Lung (tissue), 16 donors: ENCODE results near the gene KYAT1. TPM values are rescaled to one million over a fixed set of nuclear protein-coding genes. Genes with fewer than 3 reads are reported as not detected.
A peak's percentile ranks its signal among the peaks of the same experiment; 100 is the strongest.

ENCODE experiments used
- ATAC-seq: fragments of 200-7000 bp; cut with Tn5 transposase; one replicate; pipeline ENCODE4 v1.9.1; 2020; ENCODE audit warnings: moderate number of reproducible peaks; ENCODE audit not compliant: insufficient read depth, low FRiP score
- DNase-seq, 3 donors: peaks; one replicate each; pipeline ENCODE4 v3.0.0-alpha.2; 2013 to 2017
- H3K27ac ChIP-seq, 2 donors: one replicate each; pipeline ENCODE4 v1.5.1; 2013; ENCODE audit warnings: mild to moderate bottlenecking in 2 of 2, moderate library complexity in 2 of 2, control low read depth in 1 of 2, inconsistent platforms in 1 of 2, low read depth in 1 of 2, low read length in 1 of 2
- H3K27me3 ChIP-seq, 3 donors: one replicate each; pipeline ENCODE4 v1.5.1; 2013; ENCODE audit warnings: low read length in 2 of 3; ENCODE audit not compliant: control insufficient read depth in 3 of 3, insufficient read depth in 3 of 3
- H3K36me3 ChIP-seq, 4 donors: one replicate each; pipeline ENCODE4 v1.5.1; 2013; ENCODE audit warnings: low read length in 4 of 4, mild to moderate bottlenecking in 1 of 4, moderate library complexity in 1 of 4; ENCODE audit not compliant: control insufficient read depth in 4 of 4, insufficient read depth in 4 of 4
- H3K4me1 ChIP-seq, 5 donors: one replicate each; pipeline ENCODE4 v1.5.1; 2013; ENCODE audit warnings: low read length in 5 of 5, mild to moderate bottlenecking in 2 of 5, moderate library complexity in 1 of 5; ENCODE audit not compliant: control insufficient read depth in 5 of 5, insufficient read depth in 5 of 5
- H3K4me3 ChIP-seq: one replicate; pipeline ENCODE4 v1.5.1; 2013; ENCODE audit warnings: mild to moderate bottlenecking, control low read depth, moderate library complexity
- H3K9ac ChIP-seq, 2 donors: one replicate each; pipeline ENCODE4 v1.5.1; 2013; ENCODE audit warnings: low read length in 2 of 2, control low read depth in 1 of 2; ENCODE audit not compliant: insufficient read depth in 1 of 2
- H3K9me3 ChIP-seq, 4 donors: one replicate each; pipeline ENCODE4 v1.5.1; 2013; ENCODE audit warnings: low read length in 3 of 4, mild to moderate bottlenecking in 1 of 4, moderate library complexity in 1 of 4; ENCODE audit not compliant: control insufficient read depth in 4 of 4, insufficient read depth in 3 of 4
- CTCF ChIP-seq: IDR thresholded peaks from 2 replicates; pipeline ENCODE4 v1.5.1; 2012; ENCODE audit warnings: mild to moderate bottlenecking; ENCODE audit errors: control extremely low read depth, extremely low read depth
- WGBS, 2 donors: extraction: QIAGEN DNeasy Blood & Tissue Kit; methylation state at CpG; one replicate each; pipeline ENCODE4 v1.1.7; 2013; 5-methylcytosine and 5-hydroxymethylcytosine counted together
- long read RNA-seq, 5 donors: transcript quantifications; one replicate each; lab custom pipeline, GENCODE V29; 2026
- polyA plus RNA-seq, 2 donors: library from polyadenylated mRNA; stranded (reverse); fragments of 200-250 nt; gene quantifications; one replicate each; pipeline ENCODE4 v1.2.1, GENCODE V29; 2013
- total RNA-seq, 2 donors: library from RNA; depleted of rRNA in 1 of 2; stranded (reverse); fragments of >200 nt in 1 of 2; gene quantifications; one replicate each; pipeline ENCODE4 v1.2.1, GENCODE V29; 2014 to 2021
- donor health status: control.
- donor health status: control.
- donor health status: Bipolar disorder and iron deficiency.
- donor health status: healthy.
- donor health status: DM: yes; HTN: yes; CAD: no.

KYAT1 gene
- total RNA-seq (1 to 10 TPM; 4.6 to 7.7 TPM), polyA plus RNA-seq (1 to 10 TPM; 4.5 to 5.0 TPM)
- long read RNA-seq, donor 1, partial matches to known transcripts, result 9 of 15 reads
- long read RNA-seq, donor 1, other reads (novel, unspliced or antisense), result 6 of 15 reads
- long read RNA-seq, donor 2, result 0 reads
- long read RNA-seq, donor 3, partial matches to known transcripts, result 10 of 15 reads
- long read RNA-seq, donor 3, other reads (novel, unspliced or antisense), result 5 of 15 reads
- long read RNA-seq, donor 4, result 0 reads
- long read RNA-seq, donor 5, result 0 reads

- ATAC-seq (peak; percentile 91), DNase-seq (peak; percentile 97 to 98 (median 98))
- H3K9me3 ChIP-seq, result peaks cover 0 to 1% (median 0%) of the 10 kb centered on the region in 4 donors
- no peaks in the 10 kb centered on the region for H3K27me3 ChIP-seq
- peak within 1 kb of the TSS; percentile 72 to 92 for H3K9ac ChIP-seq
- H3K27ac ChIP-seq, result peak within 1 kb of the TSS; percentile 88 to 99
- peak within 1 kb of the TSS; percentile 62 for H3K4me3 ChIP-seq
- peaks cover 6 to 18% (median 16%) of the 10 kb centered on the region in 5 donors for H3K4me1 ChIP-seq
- WGBS, 2 donors, result 0 to 1% methylated on average over 56 to 70 of the region's 70 CpGs
- peak; percentile 26 for TF ChIP-seq CTCF
- peaks cover 5 to 15% (median 10%) of the 10 kb centered on the region in 4 donors for H3K36me3 ChIP-seq
Observed at GRCh38 chr9:128881884-128882676, at the start of gene KYAT1, which contains the start of gene LRRC8A. Gene KYAT1 (minus strand): TSS chr9:128881950. CDS start chr9:128845405, 36,545 bp downstream. Gene LRRC8A (plus strand): TSS chr9:128882133. CDS start chr9:128907165, 25,032 bp downstream.

DNA sequence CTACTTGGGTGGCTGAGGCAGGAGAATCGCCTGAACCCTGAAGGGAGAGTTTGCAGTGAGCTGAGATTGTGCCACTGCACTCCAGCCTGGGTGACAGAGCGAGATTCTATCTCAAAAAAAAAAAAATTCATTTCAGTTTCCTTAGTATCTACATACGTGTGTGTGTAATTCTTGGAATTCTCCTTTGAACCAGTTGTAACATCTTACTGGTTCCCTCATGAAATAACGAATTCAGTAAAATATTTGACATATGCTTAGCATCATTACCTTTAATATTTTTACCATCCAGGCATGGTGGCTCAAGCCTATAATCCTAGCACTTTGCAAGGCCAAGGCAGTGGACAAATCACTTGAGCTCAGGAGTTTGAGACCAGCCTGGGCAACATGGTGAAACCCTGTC is 47.8 kb upstream of the KYAT1 start:
- Histone ChIP-seq H3K36me3 (no peaks in the 10 kb centered on the region), H3K27me3 (no peaks in the 10 kb centered on the region), H3K9ac (no peak overlapping the region), H3K27ac (no peak overlapping the region), H3K4me1 (peaks cover 0 to 2% (median 0%) of the 10 kb centered on the region in 5 donors), H3K9me3 (no peaks in the 10 kb centered on the region), H3K4me3 (no peak overlapping the region)
- DNase-seq (no peak), ATAC-seq (no peak)
- TF ChIP-seq CTCF, result no peak
- 80 to 94% methylated on average over 4 of the region's 4 CpGs for WGBS, 2 donors

- H3K27me3 ChIP-seq, result no peaks in the 10 kb centered on the region
- no peak overlapping the region for H3K4me3 ChIP-seq
- H3K4me1 ChIP-seq, result peaks cover 0 to 2% (median 0%) of the 10 kb centered on the region in 5 donors
- no peak overlapping the region for H3K9ac ChIP-seq
- H3K27ac ChIP-seq, result no peak overlapping the region
- no peak for TF ChIP-seq CTCF
- ATAC-seq (no peak), DNase-seq (peak in 1 of 3 donors; percentile 23)
- H3K9me3 ChIP-seq, result no peaks in the 10 kb centered on the region
- 79 to 86% methylated on average over 2 of the region's 2 CpGs for WGBS, 2 donors
- no peaks in the 10 kb centered on the region for H3K36me3 ChIP-seq
Observed at GRCh38 chr9:128928624-128929023, 46.9 kb upstream of the KYAT1 start.
